ENCODE results near the gene OGDH. TPM values are rescaled to one million over a fixed set of nuclear protein-coding genes. Genes with fewer than 3 reads are reported as not detected.
A peak's percentile ranks its signal among the peaks of the same experiment; 100 is the strongest.

The OGDH gene
- total and polyA plus RNA-seq, 2 experiments from 2014 or later, result 31.4 to 75.3 TPM

- Histone ChIP-seq H4K20me1 (ENCODE audit: insufficient read depth) (no peaks in the 10 kb centered on the region), H3K4me1 (ENCODE audit: insufficient read depth) (no peaks in the 10 kb centered on the region), H3K9me2 (ENCODE audit: insufficient read depth) (no peaks in the 10 kb centered on the region), H3K9me3 (ENCODE audit: low read depth) (peaks cover 3% of the 10 kb centered on the region), H3F3A (ENCODE audit: insufficient read depth) (no peaks in the 10 kb centered on the region), H2AFZ (no peak overlapping the region), H3K27me3 (replicated peaks; ENCODE audit: insufficient read depth) (no peaks in the 10 kb centered on the region), H3K79me2 (ENCODE audit: insufficient read depth) (peaks cover 29% of the 10 kb centered on the region), H3K36me3 (ENCODE audit: low read depth) (peaks cover 30% of the 10 kb centered on the region; the same call in 1 of the 2 replicates), H3K4me3 (no peak overlapping the region), H3K27ac (no peak overlapping the region), H3K4me2 (ENCODE audit: unreplicated experiment) (no peak overlapping the region), H3K9ac (no peak overlapping the region)
- in situ Hi-C loops (cut with MboI), result no loop called here
- no peak for DNase-seq
- WGBS, 2 experiments (ENCODE audit: low coverage in 1 of 2, low lambda C conversion rate in 2 of 2, missing lambda C conversion rate in 2 of 2), result 96 to 98% methylated on average over 7 of the region's 7 CpGs
- TF ChIP-seq EZH2 (IDR thresholded peaks at IDR 0.05; ENCODE audit: insufficient read depth, poor library complexity, severe bottlenecking), result no peak
- no peak for TF ChIP-seq EZH2phosphoT487 (IDR thresholded peaks at IDR 0.05; ENCODE audit: insufficient read depth, low read depth)
Observed at GRCh38 chr7:44658979-44659378, 52.6 kb downstream of the OGDH start.

- no peak overlapping the region for H2AFZ ChIP-seq
- H3K27ac ChIP-seq, result no peak overlapping the region
- no peak for TF ChIP-seq EZH2 (IDR thresholded peaks at IDR 0.05; ENCODE audit: insufficient read depth, poor library complexity, severe bottlenecking)
- 96 to 100% methylated on average over 2 of the region's 2 CpGs for WGBS, 2 experiments (ENCODE audit: low coverage in 1 of 2, low lambda C conversion rate in 2 of 2, missing lambda C conversion rate in 2 of 2)
- H3K79me2 ChIP-seq (ENCODE audit: insufficient read depth), result peaks cover 37% of the 10 kb centered on the region
- peaks cover 30% of the 10 kb centered on the region; the same call in 1 of the 2 replicates for H3K36me3 ChIP-seq (ENCODE audit: low read depth)
- H3K9me3 ChIP-seq (ENCODE audit: low read depth), result peaks cover 3% of the 10 kb centered on the region
- no peak overlapping the region for H3K9ac ChIP-seq
- H4K20me1 ChIP-seq (ENCODE audit: insufficient read depth), result no peaks in the 10 kb centered on the region
- no peaks in the 10 kb centered on the region for H3K27me3 ChIP-seq (replicated peaks; ENCODE audit: insufficient read depth)
- H3K4me2 ChIP-seq (ENCODE audit: unreplicated experiment), result no peak overlapping the region
- H3K4me3 ChIP-seq, result no peak overlapping the region
- H3K9me2 ChIP-seq (ENCODE audit: insufficient read depth), result no peaks in the 10 kb centered on the region
- peaks cover 17% of the 10 kb centered on the region for H3K4me1 ChIP-seq (ENCODE audit: insufficient read depth)
- in situ Hi-C loops (cut with MboI), result no loop called here
- DNase-seq, result no peak
- H3F3A ChIP-seq (ENCODE audit: insufficient read depth), result peaks cover 13% of the 10 kb centered on the region
Observed at GRCh38 chr7:44661233-44661632, 54.8 kb downstream of the OGDH start.

GRCh38 chr7:44664780-44665461, 58.5 kb downstream of the OGDH start:
- Histone ChIP-seq H2AFZ (no peak overlapping the region), H3K9ac (peak overlapping the region; percentile 52), H3F3A (ENCODE audit: insufficient read depth) (peaks cover 14% of the 10 kb centered on the region), H3K4me1 (ENCODE audit: insufficient read depth) (peaks cover 18% of the 10 kb centered on the region), H3K4me2 (ENCODE audit: unreplicated experiment) (peak overlapping the region; percentile 38), H3K27ac (peak overlapping the region; percentile 81), H3K9me3 (ENCODE audit: low read depth) (no peaks in the 10 kb centered on the region), H3K9me2 (ENCODE audit: insufficient read depth) (no peaks in the 10 kb centered on the region), H4K20me1 (ENCODE audit: insufficient read depth) (no peaks in the 10 kb centered on the region), H3K4me3 (no peak overlapping the region), H3K79me2 (ENCODE audit: insufficient read depth) (peaks cover 30% of the 10 kb centered on the region), H3K27me3 (replicated peaks; ENCODE audit: insufficient read depth) (no peaks in the 10 kb centered on the region), H3K36me3 (ENCODE audit: low read depth) (peaks cover 25% of the 10 kb centered on the region; the same call in 1 of the 2 replicates)
- in situ Hi-C loops (cut with MboI), result no loop called here
- WGBS, 2 experiments (ENCODE audit: low coverage in 1 of 2, low lambda C conversion rate in 2 of 2, missing lambda C conversion rate in 2 of 2), result 84% methylated on average over 4 of the region's 4 CpGs
- DNase-seq, result no peak
- no peak for TF ChIP-seq EZH2phosphoT487 (IDR thresholded peaks at IDR 0.05; ENCODE audit: insufficient read depth, low read depth)
- TF ChIP-seq EZH2 (IDR thresholded peaks at IDR 0.05; ENCODE audit: insufficient read depth, poor library complexity, severe bottlenecking), result no peak

GRCh38 chr7:44665531-44666213, 59.2 kb downstream of the OGDH start:
- WGBS, 2 experiments (ENCODE audit: low coverage in 1 of 2, low lambda C conversion rate in 2 of 2, missing lambda C conversion rate in 2 of 2), result 54 to 55% methylated on average over 9 of the region's 9 CpGs
- no peak overlapping the region for H3K4me3 ChIP-seq
- no peaks in the 10 kb centered on the region for H3K27me3 ChIP-seq (replicated peaks; ENCODE audit: insufficient read depth)
- peak overlapping the region; percentile 52 for H3K9ac ChIP-seq
- H3K27ac ChIP-seq, result peak overlapping the region; percentile 81
- DNase-seq, result peak; percentile 91
- H3K9me2 ChIP-seq (ENCODE audit: insufficient read depth), result no peaks in the 10 kb centered on the region
- peaks cover 23% of the 10 kb centered on the region for H3K79me2 ChIP-seq (ENCODE audit: insufficient read depth)
- no peaks in the 10 kb centered on the region for H4K20me1 ChIP-seq (ENCODE audit: insufficient read depth)
- H3K9me3 ChIP-seq (ENCODE audit: low read depth), result no peaks in the 10 kb centered on the region
- no peak overlapping the region for H2AFZ ChIP-seq
- TF ChIP-seq EZH2 (IDR thresholded peaks at IDR 0.05; ENCODE audit: insufficient read depth, poor library complexity, severe bottlenecking) (no peak), EZH2phosphoT487 (IDR thresholded peaks at IDR 0.05; ENCODE audit: insufficient read depth, low read depth) (no peak)
- peaks cover 18% of the 10 kb centered on the region for H3K4me1 ChIP-seq (ENCODE audit: insufficient read depth)
- peak overlapping the region; percentile 38 for H3K4me2 ChIP-seq (ENCODE audit: unreplicated experiment)
- in situ Hi-C loops (cut with MboI), result no loop called here
- H3F3A ChIP-seq (ENCODE audit: insufficient read depth), result peaks cover 14% of the 10 kb centered on the region
- peaks cover 21% of the 10 kb centered on the region; the same call in 1 of the 2 replicates for H3K36me3 ChIP-seq (ENCODE audit: low read depth)
